Body of pancreas (tissue), 4 donors: ENCODE results near the gene SOX3. TPM values are rescaled to one million over a fixed set of nuclear protein-coding genes. Genes with fewer than 3 reads are reported as not detected.

ENCODE experiments used
- ATAC-seq: fragments of 150-250 bp; one replicate; pipeline ENCODE4 v1.9.1; 2016
- DNase-seq, 4 donors: peaks; one replicate each; pipeline ENCODE4 v3.0.0-alpha.2; 2019
- H3K27ac ChIP-seq, 4 donors: fragments of 200-600 bp; sonication (generic); 1 replicate in 3 of 4; 2 replicates in 1 of 4; pipeline versions ENCODE4 v1.5.1 to v1.6.1; 2016 to 2019; ENCODE audit warnings: mild to moderate bottlenecking in 1 of 4, mixed read lengths in 1 of 4, moderate library complexity in 1 of 4
- H3K27me3 ChIP-seq, 2 donors: fragments of 200-600 bp; sonication (generic); one replicate each; pipeline ENCODE4 v1.6.0; 2016; ENCODE audit warnings: mild to moderate bottlenecking in 1 of 2
- H3K36me3 ChIP-seq, 2 donors: fragments of 200-600 bp; sonication (generic); replicated peaks in 1 of 2; 2 replicates each; pipeline ENCODE4 v1.5.1; 2016; ENCODE audit warnings: low read depth in 2 of 2; ENCODE audit not compliant: insufficient read depth in 1 of 2
- H3K4me1 ChIP-seq: fragments of 200-600 bp; sonication (generic); one replicate; pipeline ENCODE4 v1.6.0; 2016
- H3K4me3 ChIP-seq, 2 donors: fragments of 200-600 bp; sonication (generic); 1 replicate in 1 of 2; 2 replicates in 1 of 2; pipeline ENCODE4 v1.5.1; 2016 to 2019
- H3K9me3 ChIP-seq, 3 donors: fragments of 200-600 bp; sonication (generic); 1 replicate in 2 of 3; 2 replicates in 1 of 3; pipeline ENCODE4 v1.5.1; 2016
- POLR2A ChIP-seq, 3 donors: fragments of 450-650 bp; IDR thresholded peaks; one replicate each; pipeline ENCODE4 v1.6.1; 2016; ENCODE audit warnings: antibody characterized with exemption in 3 of 3, mild to moderate bottlenecking in 2 of 3
- WGBS, 2 donors: methylation state at CpG; one replicate each; pipeline ENCODE4 v1.1.5; 2017; 5-methylcytosine and 5-hydroxymethylcytosine counted together
- intact Hi-C: fragments of 100-400 bp; cut with DNase I; formaldehyde crosslinking; loops from one replicate; pipeline ENCODE4 v1.15.1; 2023
- total RNA-seq, 2 donors: library from RNA; depleted of rRNA; stranded (reverse); fragments of >200 nt; gene quantifications; one replicate each; pipeline ENCODE4 v1.1.0, GENCODE V29; 2016
- TF ChIP-seq, protein P1 (sequence below), 7 experiments: fragments of 450-650 bp in 4 of 7; fragments of 200-600 bp in 3 of 7; sonication (generic) in 3 of 7; IDR thresholded peaks; one replicate each; pipeline ENCODE4 v1.5.1; 2016 to 2019; ENCODE audit warnings: antibody characterized with exemption in 7 of 7

The SOX3 gene
- total RNA-seq, 2 donors from 2014 or later: not detected

DNA sequence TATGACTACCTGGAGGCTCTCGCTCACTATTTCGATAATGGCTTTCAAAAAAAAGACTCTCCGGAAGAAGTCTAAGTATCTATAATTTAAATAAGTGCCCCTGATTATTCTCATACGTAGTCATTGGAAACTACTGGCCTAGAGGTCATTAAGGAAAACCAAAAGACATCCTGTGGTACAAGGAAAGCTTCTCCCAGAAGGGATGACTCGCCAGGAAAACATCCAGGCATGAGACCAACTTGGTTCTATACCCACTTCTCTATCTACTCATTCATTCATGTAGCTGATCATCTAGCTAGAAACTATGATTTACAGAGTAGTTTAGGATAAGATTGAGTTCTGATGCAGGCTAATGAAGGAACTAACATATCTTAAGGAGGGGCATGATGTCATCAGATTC lies 37.7 kb downstream of the SOX3 start:
- Histone ChIP-seq H3K36me3 (no peaks in the 10 kb centered on the region), H3K9me3 (no peaks in the 10 kb centered on the region), H3K4me1 (no peaks in the 10 kb centered on the region), H3K27me3 (no peaks in the 10 kb centered on the region), H3K27ac (no peak overlapping the region), H3K4me3 (no peak overlapping the region)
- intact Hi-C loops: no loop called here
- no peak for TF ChIP-seq POLR2A (IDR thresholded peaks at IDR 0.05)
- TF ChIP-seq, protein P1, sequence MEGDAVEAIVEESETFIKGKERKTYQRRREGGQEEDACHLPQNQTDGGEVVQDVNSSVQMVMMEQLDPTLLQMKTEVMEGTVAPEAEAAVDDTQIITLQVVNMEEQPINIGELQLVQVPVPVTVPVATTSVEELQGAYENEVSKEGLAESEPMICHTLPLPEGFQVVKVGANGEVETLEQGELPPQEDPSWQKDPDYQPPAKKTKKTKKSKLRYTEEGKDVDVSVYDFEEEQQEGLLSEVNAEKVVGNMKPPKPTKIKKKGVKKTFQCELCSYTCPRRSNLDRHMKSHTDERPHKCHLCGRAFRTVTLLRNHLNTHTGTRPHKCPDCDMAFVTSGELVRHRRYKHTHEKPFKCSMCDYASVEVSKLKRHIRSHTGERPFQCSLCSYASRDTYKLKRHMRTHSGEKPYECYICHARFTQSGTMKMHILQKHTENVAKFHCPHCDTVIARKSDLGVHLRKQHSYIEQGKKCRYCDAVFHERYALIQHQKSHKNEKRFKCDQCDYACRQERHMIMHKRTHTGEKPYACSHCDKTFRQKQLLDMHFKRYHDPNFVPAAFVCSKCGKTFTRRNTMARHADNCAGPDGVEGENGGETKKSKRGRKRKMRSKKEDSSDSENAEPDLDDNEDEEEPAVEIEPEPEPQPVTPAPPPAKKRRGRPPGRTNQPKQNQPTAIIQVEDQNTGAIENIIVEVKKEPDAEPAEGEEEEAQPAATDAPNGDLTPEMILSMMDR (IDR thresholded peaks at IDR 0.05): no peak
- 68 to 81% methylated on average over 4 to 5 of the region's 5 CpGs for WGBS, 2 donors
- ATAC-seq (no peak), DNase-seq (no peak)

Other genes with a start within 250 kb of the SOX3 start
- 10 to 100 TPM in 1 of 2 donors, 1 to 10 TPM in 1; 7.8 to 88.3 TPM for gene LINC00632, start 204.7 kb upstream of the SOX3 start, total RNA-seq